GM12872 (cell line): ENCODE results near the gene KIF23.

Source experiments
- CTCF ChIP-seq: IDR thresholded peaks from 3 replicates; pipeline ENCODE4 v1.5.1; 2011; ENCODE audit warnings: low read depth, mild to moderate bottlenecking, low read length, moderate library complexity; ENCODE audit not compliant: insufficient read depth

Gene KIF23

GRCh38 chr15:69412274-69412673 lies 1.9 kb upstream of the KIF23 start:
- no peak for TF ChIP-seq CTCF

GRCh38 chr15:69412701-69413100 lies 1.4 kb upstream of the KIF23 start:
- TF ChIP-seq CTCF, result no peak

- TF ChIP-seq CTCF, result no peak
These were observed 585 bp downstream of the KIF23 start for GRCh38 chr15:69414701-69415167.

GRCh38 chr15:69415381-69415780 lies 1.2 kb downstream of the KIF23 start:
- no peak for TF ChIP-seq CTCF

GRCh38 chr15:69417581-69417980 lies 3.4 kb downstream of the KIF23 start:
- no peak for TF ChIP-seq CTCF

- TF ChIP-seq CTCF, result no peak
These were observed 7.3 kb downstream of the KIF23 start for GRCh38 chr15:69421498-69421897.

GRCh38 chr15:69422336-69422895 lies 8.3 kb downstream of the KIF23 start:
- TF ChIP-seq CTCF, result no peak

- TF ChIP-seq CTCF, result no peak
These were observed 9.9 kb downstream of the KIF23 start for GRCh38 chr15:69424001-69424400.
